Iris pigment epithelial cell (primary cell): ENCODE data around the gene CBFA2T2.
"Not testable (repeated sequence)": the region's sequence is repeated elsewhere in the genome, so short reads cannot be mapped to it uniquely, and the experiment has no call there.

Experiments
- DNase-seq: peaks from one replicate; pipeline ENCODE4 v3.0.0-alpha.2; 2011; ENCODE audit warnings: low read depth

The CBFA2T2 gene

GRCh38 chr20:33506576-33506975 lies 16.7 kb downstream of the CBFA2T2 start:
- DNase-seq, result no peak

- DNase-seq, result no peak
Measured at GRCh38 chr20:33507461-33507860, 17.6 kb downstream of the CBFA2T2 start.

GRCh38 chr20:33508015-33508414 lies 18.1 kb downstream of the CBFA2T2 start:
- not testable (repeated sequence) for DNase-seq

- DNase-seq, result not testable (repeated sequence)
Measured at GRCh38 chr20:33509057-33509456, 19.2 kb downstream of the CBFA2T2 start.

- not testable (repeated sequence) for DNase-seq
Measured at GRCh38 chr20:33511876-33512275, 22.0 kb downstream of the CBFA2T2 start.

GRCh38 chr20:33515569-33516216 lies 25.8 kb downstream of the CBFA2T2 start:
- DNase-seq, result no peak

- peak; percentile 26 for DNase-seq
Measured at GRCh38 chr20:33516882-33517281, 27.0 kb downstream of the CBFA2T2 start.

- peak; percentile 87 for DNase-seq
Measured at GRCh38 chr20:33518071-33518470, 28.2 kb downstream of the CBFA2T2 start.

- no peak for DNase-seq
Measured at GRCh38 chr20:33521461-33521860, 31.6 kb downstream of the CBFA2T2 start.

- no peak for DNase-seq
Measured at GRCh38 chr20:33522256-33522820, 32.4 kb downstream of the CBFA2T2 start.

GRCh38 chr20:33524261-33524660 lies 34.4 kb downstream of the CBFA2T2 start:
- DNase-seq, result no peak

GRCh38 chr20:33526769-33527168 lies 36.9 kb downstream of the CBFA2T2 start:
- DNase-seq, result no peak

GRCh38 chr20:33531047-33531877 lies 41.4 kb downstream of the CBFA2T2 start:
- peak; percentile 33 for DNase-seq

GRCh38 chr20:33531885-33532284 lies 42.0 kb downstream of the CBFA2T2 start:
- DNase-seq, result no peak

GRCh38 chr20:33532753-33533459 lies 43.0 kb downstream of the CBFA2T2 start:
- no peak for DNase-seq

GRCh38 chr20:33535717-33536116 lies 45.8 kb downstream of the CBFA2T2 start:
- not testable (repeated sequence) for DNase-seq

- DNase-seq, result no peak
Measured at GRCh38 chr20:33537608-33538007, 47.7 kb downstream of the CBFA2T2 start.

GRCh38 chr20:33539129-33539528 lies 49.2 kb downstream of the CBFA2T2 start:
- peak; percentile 90 for DNase-seq

- no peak for DNase-seq
Measured at GRCh38 chr20:33540427-33540826, 50.5 kb downstream of the CBFA2T2 start.

- DNase-seq, result no peak
Measured at GRCh38 chr20:33541074-33541473, 51.2 kb downstream of the CBFA2T2 start.

GRCh38 chr20:33541797-33542196 lies 51.9 kb downstream of the CBFA2T2 start:
- no peak for DNase-seq

GRCh38 chr20:33545763-33546162 lies 55.9 kb downstream of the CBFA2T2 start:
- DNase-seq, result no peak
